ENCODE data around the gene SLCO3A1.
"Not testable (repeated sequence)": the region's sequence is repeated elsewhere in the genome, so short reads cannot be mapped to it uniquely, and the experiment has no call there.

DNA sequence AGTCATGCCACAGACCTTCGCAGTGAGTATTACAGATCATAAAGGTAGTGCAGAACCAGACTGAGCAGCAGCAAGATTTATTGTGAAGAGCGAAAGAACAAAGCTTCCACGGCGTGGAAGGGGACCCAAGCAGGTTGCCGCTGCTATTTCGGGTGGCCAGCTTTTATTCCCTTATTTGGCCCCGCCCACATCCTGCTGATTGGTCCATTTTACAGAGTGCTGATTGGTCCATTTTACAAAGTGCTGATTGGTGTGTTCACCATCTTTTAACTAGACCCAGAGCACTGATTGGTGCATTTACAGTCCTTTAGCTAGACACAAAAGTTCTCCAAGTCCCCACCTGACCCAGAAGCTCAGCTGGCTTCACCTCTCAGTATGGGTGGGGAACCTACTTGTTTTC, 110.2 kb downstream of the SLCO3A1 start:
- TF ChIP-seq, protein P1, sequence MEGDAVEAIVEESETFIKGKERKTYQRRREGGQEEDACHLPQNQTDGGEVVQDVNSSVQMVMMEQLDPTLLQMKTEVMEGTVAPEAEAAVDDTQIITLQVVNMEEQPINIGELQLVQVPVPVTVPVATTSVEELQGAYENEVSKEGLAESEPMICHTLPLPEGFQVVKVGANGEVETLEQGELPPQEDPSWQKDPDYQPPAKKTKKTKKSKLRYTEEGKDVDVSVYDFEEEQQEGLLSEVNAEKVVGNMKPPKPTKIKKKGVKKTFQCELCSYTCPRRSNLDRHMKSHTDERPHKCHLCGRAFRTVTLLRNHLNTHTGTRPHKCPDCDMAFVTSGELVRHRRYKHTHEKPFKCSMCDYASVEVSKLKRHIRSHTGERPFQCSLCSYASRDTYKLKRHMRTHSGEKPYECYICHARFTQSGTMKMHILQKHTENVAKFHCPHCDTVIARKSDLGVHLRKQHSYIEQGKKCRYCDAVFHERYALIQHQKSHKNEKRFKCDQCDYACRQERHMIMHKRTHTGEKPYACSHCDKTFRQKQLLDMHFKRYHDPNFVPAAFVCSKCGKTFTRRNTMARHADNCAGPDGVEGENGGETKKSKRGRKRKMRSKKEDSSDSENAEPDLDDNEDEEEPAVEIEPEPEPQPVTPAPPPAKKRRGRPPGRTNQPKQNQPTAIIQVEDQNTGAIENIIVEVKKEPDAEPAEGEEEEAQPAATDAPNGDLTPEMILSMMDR (IDR thresholded peaks at IDR 0.05 in 8 of 11, conservative IDR thresholded peaks at IDR 0.05 in 3 of 11), result not testable (repeated sequence)
- TF ChIP-seq POLR2A, POLR2AphosphoS5 (IDR thresholded peaks at IDR 0.05): not testable (repeated sequence)
